HG03575 (cell line): ENCODE measurements around the gene PKMYT1.

ENCODE experiments used
- ATAC-seq: cut with Tn5 transposase; IDR thresholded peaks from one replicate; pipeline ENCODE4 v1.9.1; 2021; ENCODE audit not compliant: unreplicated experiment, insufficient number of reproducible peaks, low FRiP score; ENCODE audit errors: extremely low read depth

Gene PKMYT1

DNA sequence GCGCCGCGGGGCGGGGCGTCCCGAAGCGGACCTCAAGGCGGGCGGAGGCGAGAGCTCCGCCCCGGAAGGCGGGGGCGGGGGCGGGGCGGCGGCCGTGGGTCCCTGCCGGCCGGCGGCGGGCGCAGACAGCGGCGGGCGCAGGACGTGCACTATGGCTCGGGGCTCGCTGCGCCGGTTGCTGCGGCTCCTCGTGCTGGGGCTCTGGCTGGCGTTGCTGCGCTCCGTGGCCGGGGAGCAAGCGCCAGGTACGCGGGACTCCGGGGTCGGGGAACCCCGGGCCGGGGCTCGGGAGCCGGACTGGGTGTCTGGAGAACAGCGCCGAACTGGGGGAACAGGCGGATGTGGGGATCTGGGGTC, 40.0 kb upstream of the PKMYT1 start, which contains the start of gene TNFRSF12A:
Gene TNFRSF12A (plus strand): TSS at position 122 of the 357 bp plus-strand sequence. CDS start 30 bp downstream, at position 152.
- no peak for ATAC-seq

DNA sequence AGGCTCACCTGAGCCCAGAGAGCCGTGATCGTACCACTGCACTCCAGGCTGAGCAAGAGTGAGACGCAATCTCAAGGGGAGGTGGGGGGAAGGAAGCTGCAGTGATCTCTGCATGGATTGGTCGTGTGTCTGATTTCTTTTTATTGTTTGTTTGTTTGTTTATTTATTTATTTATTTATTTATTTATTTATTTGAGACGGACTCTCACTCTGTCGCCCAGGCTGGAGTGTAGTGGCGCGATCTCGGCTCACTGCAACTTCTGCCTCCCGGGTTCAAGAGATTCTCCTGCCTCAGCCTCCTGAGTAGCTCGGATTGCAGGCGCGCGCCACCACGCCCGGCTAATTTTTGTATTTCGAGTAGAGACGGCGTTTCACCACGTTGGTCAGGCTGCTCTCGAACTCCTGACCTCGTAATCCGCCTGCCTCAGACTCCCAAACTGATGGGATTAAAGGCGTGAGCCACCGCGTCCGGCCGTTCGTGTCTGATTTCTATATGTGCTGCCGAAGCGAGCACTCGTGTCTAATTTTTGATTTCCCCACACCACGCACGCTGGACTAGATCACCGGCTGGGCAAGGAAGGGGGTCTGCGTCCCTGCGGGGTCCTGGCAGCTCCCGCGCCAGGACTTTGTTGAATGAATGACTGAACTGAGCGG, 39.5 kb upstream of the PKMYT1 start:
- no peak for ATAC-seq

- no peak for ATAC-seq
Measured at GRCh38 chr16:3017794-3018506, 37.7 kb upstream of the PKMYT1 start, which contains the start of gene CLDN6. Gene CLDN6 (minus strand): TSS chr16:3018183. CDS start chr16:3016021, 2,162 bp downstream.

- no peak for ATAC-seq
Measured at GRCh38 chr16:3017344-3017743, 37.1 kb upstream of the PKMYT1 start.

DNA sequence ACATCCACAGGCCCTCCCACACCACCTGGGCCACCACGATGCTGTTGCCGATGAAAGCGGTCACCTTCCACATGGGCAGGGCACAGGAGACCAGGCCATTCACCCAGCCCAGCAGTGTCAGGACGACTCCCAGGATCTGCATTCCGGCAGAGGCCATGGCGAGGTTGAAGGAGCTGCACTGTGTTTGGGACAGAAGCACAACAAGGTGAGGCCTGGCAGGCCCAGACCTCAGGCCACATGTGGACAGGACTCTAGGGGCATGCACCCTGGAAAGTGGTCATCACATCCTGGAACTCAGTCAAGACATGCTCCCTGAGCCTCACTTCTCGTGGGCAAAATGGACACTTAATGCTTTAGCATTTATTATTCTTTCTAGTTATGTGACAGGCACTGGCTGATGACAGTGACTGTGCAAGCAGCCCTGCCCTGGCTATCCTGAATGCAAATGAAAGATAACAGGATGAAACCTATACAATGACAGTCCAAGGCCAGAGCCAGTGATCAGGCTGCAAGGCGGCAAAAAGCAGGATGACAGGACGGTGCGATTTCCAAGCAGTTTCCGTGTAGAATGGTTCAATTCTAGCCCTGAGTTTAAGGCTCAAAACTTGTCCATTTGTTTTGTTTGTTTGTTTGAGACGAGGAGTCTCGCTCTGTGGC, 35.7 kb upstream of the PKMYT1 start:
- no peak for ATAC-seq

- ATAC-seq: no peak
Measured at GRCh38 chr16:3014971-3015370, 34.7 kb upstream of the PKMYT1 start.

- no peak for ATAC-seq
Measured at GRCh38 chr16:3013998-3014690, 33.9 kb upstream of the PKMYT1 start.

DNA sequence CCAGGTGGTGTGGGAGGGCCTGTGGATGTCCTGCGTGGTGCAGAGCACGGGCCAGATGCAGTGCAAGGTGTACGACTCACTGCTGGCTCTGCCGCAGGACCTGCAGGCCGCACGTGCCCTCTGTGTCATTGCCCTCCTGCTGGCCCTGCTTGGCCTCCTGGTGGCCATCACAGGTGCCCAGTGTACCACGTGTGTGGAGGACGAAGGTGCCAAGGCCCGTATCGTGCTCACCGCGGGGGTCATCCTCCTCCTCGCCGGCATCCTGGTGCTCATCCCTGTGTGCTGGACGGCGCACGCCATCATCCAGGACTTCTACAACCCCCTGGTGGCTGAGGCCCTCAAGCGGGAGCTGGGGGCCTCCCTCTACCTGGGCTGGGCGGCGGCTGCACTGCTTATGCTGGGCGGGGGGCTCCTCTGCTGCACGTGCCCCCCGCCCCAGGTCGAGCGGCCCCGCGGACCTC, 33.3 kb upstream of the PKMYT1 start:
- ATAC-seq: no peak

GRCh38 chr16:3012828-3013420, 32.7 kb upstream of the PKMYT1 start, which contains the start of gene CLDN9:
Gene CLDN9 (plus strand): TSS chr16:3012923. CDS start chr16:3013363, 440 bp downstream.
- ATAC-seq: no peak

DNA sequence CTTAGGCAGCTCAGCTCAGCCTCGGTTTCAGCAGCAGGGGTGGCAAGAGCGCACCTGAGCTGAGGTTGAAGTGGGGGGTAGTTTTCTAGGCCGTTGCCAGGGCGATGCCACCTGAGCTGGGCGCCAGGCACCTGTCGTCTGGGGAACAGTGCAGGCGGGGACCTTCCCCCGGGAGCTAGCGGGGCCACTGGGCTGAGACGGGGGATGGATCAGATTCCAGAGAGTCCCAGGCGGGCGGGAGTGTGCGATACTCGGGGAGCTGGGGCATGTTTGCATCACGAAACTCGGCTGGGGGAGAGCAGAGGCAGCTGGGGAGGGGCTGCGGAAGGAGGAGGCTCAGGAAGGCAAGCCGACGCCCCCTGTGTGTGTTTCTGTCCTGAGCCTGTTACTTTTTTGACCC, 32.0 kb upstream of the PKMYT1 start:
- no peak for ATAC-seq

- ATAC-seq: no peak
Measured at GRCh38 chr16:3010510-3010909, 30.3 kb upstream of the PKMYT1 start.

GRCh38 chr16:3009568-3010390, 29.5 kb upstream of the PKMYT1 start:
- no peak for ATAC-seq

GRCh38 chr16:3008690-3009037, 28.4 kb upstream of the PKMYT1 start:
- no peak for ATAC-seq

DNA sequence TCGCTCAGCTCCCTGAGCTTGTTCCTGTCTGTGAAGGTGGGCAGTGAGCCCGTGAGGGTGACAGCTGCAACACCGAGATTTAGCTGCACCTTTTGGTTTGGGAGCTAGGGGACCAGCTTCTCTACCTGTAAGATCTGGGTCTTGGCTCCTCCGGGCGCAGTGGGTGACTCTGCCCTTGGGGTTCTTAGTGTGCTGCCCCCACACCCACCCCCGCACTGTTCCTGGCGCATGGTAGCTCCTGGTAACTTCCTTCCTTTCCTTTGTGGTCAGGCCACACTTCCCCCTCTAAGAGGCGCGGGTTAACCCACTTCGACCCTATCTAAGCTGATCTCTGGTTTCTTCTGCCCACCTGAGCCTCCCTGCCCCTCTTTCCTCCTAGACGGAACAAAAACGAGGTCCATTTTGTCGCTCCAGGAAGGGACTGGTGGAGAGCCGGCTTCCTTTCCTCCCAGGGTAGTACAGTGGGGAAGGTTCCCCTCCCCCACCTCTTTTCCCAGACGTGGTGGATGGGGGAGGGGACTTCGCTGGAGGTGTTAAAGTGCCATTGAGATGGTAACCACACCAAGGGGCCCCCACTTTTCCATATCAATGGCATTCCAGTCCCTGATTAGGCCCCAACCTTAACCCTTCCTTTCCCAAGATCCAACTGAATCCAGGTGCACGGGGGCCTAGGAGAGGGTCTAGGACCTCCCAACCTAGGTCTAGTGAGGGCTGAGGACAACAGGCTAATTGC, 27.9 kb upstream of the PKMYT1 start:
- ATAC-seq: no peak

- no peak for ATAC-seq
Measured at GRCh38 chr16:3007059-3007956, 27.1 kb upstream of the PKMYT1 start.

GRCh38 chr16:3004781-3005284, 24.6 kb upstream of the PKMYT1 start:
- ATAC-seq: no peak

DNA sequence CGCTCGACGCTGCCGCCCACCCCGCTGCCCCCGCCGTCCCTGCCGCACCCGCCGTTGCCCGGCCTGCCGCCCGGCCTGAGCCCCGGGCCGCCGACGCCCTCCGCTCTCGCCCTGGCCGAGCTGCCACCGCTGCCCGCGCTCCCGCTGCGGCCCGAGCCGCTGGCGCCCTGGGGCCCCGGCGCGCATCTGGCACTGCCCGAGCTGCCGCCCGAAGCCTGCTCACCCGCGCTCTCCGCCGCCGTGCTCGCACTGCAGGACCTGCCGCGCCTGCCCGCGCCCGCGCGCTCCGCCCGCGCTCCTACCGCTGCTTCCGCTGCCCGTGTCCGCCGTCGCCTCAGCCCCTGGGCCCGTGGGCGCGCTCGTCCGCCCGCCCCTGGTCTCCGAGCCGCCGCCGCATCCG, 24.1 kb upstream of the PKMYT1 start:
- ATAC-seq: no peak
